Stimulated activated CD4-positive, alpha-beta T cell treated with anti-CD3 and anti-CD28 coated beads, Interleukin-2, amount 100 ng/mL, for 4 hours (primary cell): Measurements from ENCODE around the gene KIF21A.
"Not testable (repeated sequence)": the region's sequence is repeated elsewhere in the genome, so short reads cannot be mapped to it uniquely, and the experiment has no call there.

ENCODE experiments used
- DNase-seq: peaks from one replicate; pipeline ENCODE4 v3.0.0-alpha.2; 2020; ENCODE audit warnings: low read depth

Gene KIF21A, protein sequence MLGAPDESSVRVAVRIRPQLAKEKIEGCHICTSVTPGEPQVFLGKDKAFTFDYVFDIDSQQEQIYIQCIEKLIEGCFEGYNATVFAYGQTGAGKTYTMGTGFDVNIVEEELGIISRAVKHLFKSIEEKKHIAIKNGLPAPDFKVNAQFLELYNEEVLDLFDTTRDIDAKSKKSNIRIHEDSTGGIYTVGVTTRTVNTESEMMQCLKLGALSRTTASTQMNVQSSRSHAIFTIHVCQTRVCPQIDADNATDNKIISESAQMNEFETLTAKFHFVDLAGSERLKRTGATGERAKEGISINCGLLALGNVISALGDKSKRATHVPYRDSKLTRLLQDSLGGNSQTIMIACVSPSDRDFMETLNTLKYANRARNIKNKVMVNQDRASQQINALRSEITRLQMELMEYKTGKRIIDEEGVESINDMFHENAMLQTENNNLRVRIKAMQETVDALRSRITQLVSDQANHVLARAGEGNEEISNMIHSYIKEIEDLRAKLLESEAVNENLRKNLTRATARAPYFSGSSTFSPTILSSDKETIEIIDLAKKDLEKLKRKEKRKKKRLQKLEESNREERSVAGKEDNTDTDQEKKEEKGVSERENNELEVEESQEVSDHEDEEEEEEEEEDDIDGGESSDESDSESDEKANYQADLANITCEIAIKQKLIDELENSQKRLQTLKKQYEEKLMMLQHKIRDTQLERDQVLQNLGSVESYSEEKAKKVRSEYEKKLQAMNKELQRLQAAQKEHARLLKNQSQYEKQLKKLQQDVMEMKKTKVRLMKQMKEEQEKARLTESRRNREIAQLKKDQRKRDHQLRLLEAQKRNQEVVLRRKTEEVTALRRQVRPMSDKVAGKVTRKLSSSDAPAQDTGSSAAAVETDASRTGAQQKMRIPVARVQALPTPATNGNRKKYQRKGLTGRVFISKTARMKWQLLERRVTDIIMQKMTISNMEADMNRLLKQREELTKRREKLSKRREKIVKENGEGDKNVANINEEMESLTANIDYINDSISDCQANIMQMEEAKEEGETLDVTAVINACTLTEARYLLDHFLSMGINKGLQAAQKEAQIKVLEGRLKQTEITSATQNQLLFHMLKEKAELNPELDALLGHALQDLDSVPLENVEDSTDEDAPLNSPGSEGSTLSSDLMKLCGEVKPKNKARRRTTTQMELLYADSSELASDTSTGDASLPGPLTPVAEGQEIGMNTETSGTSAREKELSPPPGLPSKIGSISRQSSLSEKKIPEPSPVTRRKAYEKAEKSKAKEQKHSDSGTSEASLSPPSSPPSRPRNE (N-terminal part only)

GRCh38 chr12:39443081-39443928 lies at the start of gene KIF21A:
Gene KIF21A, minus strand, starts transcription at chr12:39443120. Its CDS starts 150 bp downstream, at chr12:39442970.
- DNase-seq, result peak; percentile 81

DNA sequence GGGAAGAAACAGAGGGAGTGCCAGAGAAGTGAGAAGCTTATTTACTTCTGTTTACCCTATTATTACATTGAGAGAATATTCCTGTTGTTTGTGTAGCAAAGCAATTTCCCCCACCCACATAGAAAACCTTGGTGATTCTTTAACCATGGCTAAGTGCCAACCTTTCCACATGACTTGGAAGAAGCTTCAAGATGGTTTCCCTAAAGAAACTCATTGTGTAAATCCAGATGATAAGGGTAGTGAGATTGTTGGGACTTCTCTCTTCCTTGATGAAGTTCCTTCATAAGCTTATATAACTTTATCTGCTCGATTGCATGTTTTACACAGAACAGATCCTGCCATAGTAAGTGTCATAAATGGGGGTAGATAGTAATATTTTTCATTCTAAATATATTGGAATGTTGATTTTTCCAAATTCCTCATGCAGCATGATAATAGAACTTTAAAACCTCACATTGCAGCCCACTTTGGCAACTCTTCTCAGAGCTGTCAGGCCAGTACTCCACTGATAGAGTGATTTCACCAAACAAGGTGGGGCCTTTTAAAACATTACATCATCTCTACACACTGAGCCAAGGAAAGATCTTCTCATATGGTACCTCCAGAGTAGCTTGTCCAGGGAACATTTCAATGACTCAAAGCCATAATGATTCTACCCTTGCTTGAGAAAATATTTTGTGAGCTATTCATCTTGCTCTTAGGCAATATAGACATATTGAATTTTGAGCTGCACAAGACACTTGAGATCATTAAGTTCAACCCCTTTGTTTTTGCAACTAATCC lies 47.8 kb upstream of the KIF21A start:
- no peak for DNase-seq

- DNase-seq, result no peak
Measured at GRCh38 chr12:39483597-39483996, 40.7 kb upstream of the KIF21A start.

GRCh38 chr12:39483042-39483441 lies 40.1 kb upstream of the KIF21A start:
- no peak for DNase-seq

DNA sequence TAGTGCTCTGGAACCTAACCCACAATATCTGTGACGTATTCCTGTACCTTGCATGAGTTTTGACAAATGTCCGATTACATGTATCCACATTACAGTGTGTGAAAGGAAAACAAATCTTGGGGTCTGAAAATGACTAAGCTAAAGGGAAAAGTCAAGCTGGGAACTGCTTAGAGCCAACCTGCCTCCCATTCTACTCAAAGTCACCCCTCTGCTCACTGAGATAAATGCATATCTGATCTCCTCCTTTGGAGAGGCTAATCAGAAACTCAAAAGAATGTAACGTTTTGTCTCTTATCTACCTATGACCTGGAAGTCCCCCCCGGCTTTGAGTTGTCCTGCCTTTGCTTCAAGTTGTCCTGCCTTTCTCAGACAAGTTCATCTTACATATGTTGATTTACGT lies 34.0 kb upstream of the KIF21A start:
- no peak for DNase-seq

GRCh38 chr12:39476121-39476520 lies 33.2 kb upstream of the KIF21A start:
- no peak for DNase-seq

- not testable (repeated sequence) for DNase-seq
Measured at GRCh38 chr12:39475136-39475535, 32.2 kb upstream of the KIF21A start.

GRCh38 chr12:39467432-39467870 lies 24.5 kb upstream of the KIF21A start:
- DNase-seq, result no peak

- no peak for DNase-seq
Measured at GRCh38 chr12:39464976-39465695, 22.2 kb upstream of the KIF21A start.

DNA sequence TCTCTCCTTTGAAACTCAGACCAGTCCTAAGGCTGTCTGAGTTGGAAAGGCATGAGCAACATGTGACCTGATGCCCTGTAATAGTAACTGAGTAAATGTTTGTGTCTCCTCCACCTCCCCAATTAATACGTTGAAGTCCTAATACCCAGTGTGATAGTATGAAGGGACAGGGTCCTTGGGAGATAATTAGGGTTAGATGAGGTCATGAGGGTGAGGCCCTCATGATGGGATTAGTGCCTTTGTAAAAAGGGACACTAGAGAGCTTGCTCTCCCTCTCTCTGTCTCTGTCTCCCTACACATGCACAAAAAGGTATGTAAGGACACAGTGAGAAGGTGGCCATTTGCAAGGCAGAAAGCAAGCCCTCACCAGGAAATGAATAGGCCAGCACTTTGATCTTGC lies 18.1 kb upstream of the KIF21A start:
- DNase-seq, result no peak

GRCh38 chr12:39459027-39459434 lies 16.1 kb upstream of the KIF21A start:
- DNase-seq, result no peak

- DNase-seq, result no peak
Measured at GRCh38 chr12:39451977-39452376, 9.1 kb upstream of the KIF21A start.

GRCh38 chr12:39448038-39448437 lies 5.1 kb upstream of the KIF21A start:
- DNase-seq, result no peak

DNA sequence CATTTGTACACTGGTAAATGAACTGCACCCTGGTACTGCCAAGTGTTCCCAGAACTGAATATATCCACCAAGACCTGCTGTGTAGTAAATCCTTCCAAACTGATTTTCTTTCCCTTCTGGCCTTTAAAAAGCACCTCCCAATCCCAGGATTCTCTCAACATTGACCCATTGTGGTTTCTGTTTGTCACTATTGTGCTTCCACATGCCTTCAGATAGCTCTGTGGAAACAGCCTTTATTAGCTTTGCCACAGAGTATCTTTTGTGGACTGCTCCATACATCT lies 949 bp upstream of the KIF21A start:
- no peak for DNase-seq

DNA sequence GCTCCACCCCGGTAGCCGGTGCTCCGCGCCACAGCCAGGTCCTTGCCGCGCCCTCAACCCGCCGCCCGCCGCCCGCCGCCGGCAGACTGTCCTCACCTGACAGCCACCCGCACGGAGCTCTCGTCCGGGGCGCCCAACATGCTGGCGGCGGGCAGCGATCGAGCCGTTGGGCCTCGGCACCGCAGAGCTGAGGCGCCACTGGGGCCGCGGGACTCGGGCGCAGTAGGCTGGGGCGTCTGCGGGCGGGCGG lies 164 bp downstream of the KIF21A start:
- DNase-seq, result no peak

DNA sequence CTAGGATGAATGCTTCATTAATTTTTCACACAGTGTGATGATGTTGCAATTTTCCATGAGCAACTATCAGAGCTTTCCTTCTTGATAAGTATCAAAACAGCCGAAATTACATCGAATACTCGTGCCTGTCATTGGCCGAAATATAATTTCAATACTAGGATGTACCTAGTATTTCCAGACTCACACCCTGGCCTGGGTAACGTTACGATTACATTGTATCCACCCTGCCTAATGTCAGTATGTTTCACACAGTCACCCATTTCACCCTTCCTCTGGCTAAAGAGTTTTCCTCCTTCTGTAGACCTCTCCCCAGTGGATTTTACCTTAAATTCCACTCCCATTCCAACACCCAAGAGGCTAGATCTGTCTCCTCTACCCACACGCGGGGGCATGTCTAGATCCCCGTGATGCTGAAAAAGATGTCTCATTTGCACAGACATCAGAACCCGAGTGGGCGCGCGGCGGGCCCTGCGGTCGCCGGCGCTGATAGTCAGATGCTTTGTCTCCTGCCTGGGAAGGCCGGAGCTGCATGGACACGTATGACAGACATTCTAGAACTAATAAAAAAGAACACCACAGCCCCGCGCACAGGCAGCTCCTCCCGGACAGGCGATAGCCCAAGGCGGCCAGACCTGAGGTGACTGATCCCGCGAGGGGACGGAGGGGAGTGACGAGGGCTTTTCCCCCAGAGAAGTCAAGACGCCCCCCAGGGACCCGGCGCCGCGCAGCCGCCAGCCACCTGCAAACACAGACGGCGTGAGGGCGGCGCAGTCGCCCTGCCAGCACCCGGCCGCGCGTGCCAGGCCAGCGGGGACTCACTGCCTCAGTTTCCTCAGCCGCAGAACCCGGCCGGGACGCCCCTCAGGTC lies 723 bp downstream of the KIF21A start:
- peak; percentile 49 for DNase-seq

GRCh38 chr12:39441189-39441962 lies 1.5 kb downstream of the KIF21A start:
- DNase-seq, result no peak

- no peak for DNase-seq
Measured at GRCh38 chr12:39440781-39441180, 2.1 kb downstream of the KIF21A start.

GRCh38 chr12:39440101-39440500 lies 2.8 kb downstream of the KIF21A start:
- DNase-seq, result no peak
